Measurements from ENCODE around the gene GGNBP2.
"Not testable (repeated sequence)": the region's sequence is repeated elsewhere in the genome, so short reads cannot be mapped to it uniquely, and the experiment has no call there.

Gene GGNBP2, protein sequence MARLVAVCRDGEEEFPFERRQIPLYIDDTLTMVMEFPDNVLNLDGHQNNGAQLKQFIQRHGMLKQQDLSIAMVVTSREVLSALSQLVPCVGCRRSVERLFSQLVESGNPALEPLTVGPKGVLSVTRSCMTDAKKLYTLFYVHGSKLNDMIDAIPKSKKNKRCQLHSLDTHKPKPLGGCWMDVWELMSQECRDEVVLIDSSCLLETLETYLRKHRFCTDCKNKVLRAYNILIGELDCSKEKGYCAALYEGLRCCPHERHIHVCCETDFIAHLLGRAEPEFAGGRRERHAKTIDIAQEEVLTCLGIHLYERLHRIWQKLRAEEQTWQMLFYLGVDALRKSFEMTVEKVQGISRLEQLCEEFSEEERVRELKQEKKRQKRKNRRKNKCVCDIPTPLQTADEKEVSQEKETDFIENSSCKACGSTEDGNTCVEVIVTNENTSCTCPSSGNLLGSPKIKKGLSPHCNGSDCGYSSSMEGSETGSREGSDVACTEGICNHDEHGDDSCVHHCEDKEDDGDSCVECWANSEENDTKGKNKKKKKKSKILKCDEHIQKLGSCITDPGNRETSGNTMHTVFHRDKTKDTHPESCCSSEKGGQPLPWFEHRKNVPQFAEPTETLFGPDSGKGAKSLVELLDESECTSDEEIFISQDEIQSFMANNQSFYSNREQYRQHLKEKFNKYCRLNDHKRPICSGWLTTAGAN

DNA sequence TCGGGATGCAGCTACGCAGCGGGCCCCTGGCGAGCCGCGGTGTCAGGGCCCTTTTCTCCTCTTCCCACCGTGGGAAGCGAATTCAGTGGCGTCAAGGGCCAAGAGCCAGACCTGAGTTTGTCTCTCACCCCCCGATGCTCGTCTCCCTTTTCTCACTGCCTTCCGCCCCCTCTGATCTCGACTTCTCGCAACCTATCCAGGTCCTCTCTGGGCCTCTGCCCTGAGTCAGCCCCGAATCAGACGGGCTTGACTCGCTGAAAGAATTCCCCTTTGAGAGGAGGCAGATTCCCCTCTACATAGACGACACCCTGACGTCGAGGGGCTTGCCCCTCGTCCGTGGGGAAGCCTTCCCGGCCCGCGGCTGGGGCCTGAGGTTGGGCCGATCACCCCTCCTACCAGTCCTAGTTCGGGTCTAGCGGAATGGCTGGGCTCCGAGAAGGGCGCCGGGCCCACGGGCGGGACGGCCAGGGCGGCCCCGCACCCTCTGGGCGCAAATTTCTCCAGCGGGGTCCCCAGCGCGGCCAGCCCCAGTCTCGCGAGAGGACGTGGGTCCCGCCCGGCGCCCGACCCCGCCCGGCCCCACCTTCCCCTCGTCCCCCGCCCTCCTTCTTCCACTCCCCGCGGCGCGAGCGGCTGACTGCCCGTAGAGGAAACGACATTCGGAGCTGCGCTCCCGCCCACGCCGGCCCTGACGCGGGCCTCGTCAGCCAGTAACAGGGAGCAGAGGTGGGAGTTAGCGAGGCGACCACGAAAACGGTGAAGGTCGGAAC is at the start of gene GGNBP2:
Gene GGNBP2 (plus strand): TSS at position 613 of the 770 bp plus-strand sequence. CDS start 806 bp downstream, outside the sequence.
- DNase-seq (ENCODE audit: low read depth in 2 of 2) = peak; percentile 81 to 87

DNA sequence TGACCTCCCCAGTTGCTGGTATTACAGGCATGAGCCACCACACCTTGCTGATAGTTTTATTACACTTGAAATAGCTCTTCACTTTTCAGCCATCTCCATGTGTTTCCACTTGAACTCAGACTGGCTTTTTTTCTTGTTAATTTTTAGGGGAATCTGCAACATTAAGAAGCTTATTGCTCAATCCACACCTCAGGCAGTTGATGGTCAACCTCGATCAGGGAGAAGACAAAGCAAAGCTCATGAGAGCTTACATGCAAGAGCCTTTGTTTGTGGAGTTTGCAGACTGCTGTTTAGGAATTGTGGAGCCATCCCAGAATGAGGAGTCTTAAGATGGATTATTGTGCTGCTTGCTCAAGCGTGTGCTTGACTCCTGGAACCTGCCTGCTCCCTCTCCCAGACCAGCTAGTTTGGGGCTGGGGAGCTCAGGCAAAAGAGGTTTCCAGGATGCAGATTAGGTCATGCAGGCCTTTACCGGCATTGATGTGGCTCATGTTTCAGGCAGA is 49.6 kb upstream of the GGNBP2 start:
- DNase-seq (ENCODE audit: low read depth in 2 of 2) = no peak

DNA sequence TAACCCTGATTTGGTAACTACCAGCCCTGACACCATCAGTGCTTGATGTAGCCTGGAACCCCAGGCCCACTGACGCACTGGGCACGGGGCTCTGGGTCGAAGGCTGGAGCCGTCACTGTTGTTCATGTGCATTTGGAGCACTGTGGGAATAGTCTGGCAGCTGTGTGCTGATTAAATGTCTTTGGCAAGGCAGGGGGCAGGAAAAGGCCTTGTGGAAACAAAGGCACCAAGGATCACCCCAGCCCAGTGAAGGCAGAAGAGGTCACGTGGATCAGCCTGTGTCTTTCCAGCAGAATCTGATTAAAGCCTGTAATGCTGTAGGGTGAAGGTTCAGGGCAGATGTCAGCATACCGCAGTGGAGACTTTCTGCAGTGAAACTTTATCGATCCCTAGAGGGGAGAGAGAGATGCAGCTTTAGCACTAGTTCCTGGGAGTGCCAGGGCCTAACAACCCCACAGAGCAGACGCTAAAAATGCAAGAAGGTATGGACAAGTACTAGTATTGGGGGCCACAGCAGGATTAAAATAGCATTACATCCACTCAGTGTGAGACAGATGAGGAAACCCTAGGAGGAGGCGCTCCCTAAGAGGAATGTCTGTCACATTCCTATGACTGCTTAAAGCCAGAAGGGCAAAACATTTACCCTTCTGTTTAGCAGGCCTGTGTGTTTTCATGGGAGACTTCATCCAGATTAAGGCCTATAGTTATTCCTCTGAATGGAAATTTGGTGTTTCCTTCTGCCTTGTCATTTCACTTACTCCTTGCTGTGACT is 48.5 kb upstream of the GGNBP2 start:
- no peak for DNase-seq (ENCODE audit: low read depth in 2 of 2)

DNA sequence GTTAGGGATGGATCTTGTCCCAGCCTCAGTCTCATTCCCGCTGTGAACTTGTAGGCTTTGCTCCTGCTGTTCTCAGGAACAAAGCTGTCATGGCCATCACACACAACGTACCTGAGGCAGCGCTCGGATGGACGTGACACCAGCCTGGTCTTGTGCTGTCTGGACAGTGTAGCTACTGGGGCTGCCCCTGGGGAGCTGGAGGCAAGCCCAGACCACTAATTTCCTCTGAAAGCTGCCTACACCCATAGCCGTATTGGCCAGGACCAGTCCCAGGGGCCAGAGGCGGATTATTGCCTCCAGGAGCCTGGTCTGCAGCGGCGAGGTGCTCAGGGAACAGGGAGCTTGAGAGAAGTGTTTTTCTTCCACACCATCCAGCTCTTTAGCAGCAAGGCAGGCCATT is 46.6 kb upstream of the GGNBP2 start:
- no peak for DNase-seq (ENCODE audit: low read depth in 2 of 2)

DNA sequence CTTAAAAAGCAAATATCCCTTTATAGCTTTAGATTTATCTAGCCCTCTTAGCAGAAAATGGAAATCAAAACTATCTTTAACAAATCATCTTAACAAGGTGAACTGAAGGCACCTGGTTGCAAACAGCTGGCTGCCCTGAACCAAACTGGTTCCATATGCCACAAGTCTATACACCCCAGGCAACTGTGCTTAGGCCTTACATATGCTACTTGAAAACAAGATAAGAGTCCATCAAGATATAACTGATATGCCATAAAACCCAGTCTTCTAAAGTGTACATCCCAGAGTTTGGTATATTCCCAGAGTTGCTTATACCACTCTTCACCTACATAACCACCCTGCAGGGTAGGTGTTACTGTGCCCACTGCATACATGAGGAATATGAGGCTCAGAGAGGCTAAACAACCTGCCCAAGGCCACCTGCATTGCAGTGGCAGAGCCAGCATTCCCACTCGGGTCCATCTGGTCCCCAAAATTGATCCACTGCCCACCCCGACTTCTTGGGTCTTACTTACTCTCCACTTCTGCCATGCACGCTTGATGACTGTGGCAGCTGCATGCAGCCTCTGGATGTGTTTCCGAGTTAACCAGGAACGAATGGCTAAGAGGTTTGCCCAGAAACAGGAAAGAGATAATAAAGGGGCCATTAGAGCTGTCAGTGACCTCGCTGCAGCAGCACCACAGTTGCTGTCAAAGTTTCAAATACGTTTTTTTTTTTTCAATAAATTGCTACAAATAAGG is 46.0 kb upstream of the GGNBP2 start:
- no peak for DNase-seq (ENCODE audit: low read depth in 2 of 2)

- DNase-seq (ENCODE audit: low read depth in 2 of 2) = no peak
Observed at GRCh38 chr17:36500745-36501225, 43.9 kb upstream of the GGNBP2 start.

- DNase-seq (ENCODE audit: low read depth in 2 of 2) = no peak
Observed at GRCh38 chr17:36501351-36501750, 43.4 kb upstream of the GGNBP2 start.

DNA sequence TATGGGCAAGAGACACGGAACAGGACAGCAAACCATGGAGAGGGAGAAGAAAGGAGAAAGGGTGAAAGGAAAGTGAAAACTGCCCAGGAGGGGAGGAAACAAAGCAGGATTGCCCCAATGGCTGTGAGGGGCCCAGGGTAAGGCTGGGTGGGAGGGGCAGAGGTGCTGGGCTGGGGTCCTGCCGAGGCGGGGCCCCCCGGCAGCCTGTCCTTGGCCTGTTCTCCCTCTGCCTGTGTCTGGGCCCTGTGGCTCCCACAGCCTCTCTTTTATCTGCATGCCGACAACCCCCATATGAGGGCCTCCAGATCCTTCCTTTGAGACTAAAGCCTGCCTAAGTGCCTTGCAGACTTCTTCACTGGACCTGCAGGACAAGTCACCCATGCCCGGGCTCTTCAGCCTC is 42.8 kb upstream of the GGNBP2 start:
- no peak for DNase-seq (ENCODE audit: low read depth in 2 of 2)

DNA sequence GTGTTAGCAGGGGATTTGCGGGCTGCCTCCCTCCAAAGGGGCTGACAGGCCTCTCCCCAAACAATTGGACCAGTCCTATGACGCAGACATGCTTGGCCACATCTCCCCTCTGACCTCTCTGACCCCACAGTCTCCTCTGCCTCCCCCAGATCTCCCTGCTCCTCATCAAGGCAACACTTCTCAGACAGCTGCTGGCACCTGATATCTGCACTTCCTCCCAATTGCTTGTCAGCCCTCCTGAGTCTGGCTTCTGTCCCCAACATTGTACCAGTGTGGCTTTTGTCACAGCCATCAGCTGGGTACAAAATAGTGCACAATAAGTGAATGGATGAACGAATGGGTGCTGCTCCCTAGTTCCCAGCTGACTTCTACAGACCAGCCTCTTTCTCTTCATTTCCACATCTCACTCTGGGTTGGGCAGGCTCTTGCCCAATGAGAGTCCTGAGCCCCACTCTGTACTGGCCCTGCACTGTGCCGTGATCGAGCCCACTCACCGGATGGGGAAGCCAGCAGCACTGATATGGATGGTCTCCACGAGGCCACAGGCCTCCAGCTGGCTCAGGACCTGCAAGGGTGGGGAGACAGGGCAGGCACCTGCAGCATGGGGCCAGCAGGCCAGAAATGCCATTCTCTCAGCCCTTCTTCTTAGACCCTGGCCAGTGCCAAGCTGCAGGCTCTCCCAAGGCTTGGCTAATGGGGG is 41.1 kb upstream of the GGNBP2 start:
- no peak for DNase-seq (ENCODE audit: low read depth in 2 of 2)

GRCh38 chr17:36504156-36504545 is 40.6 kb upstream of the GGNBP2 start:
- DNase-seq (ENCODE audit: low read depth in 2 of 2) = no peak

DNA sequence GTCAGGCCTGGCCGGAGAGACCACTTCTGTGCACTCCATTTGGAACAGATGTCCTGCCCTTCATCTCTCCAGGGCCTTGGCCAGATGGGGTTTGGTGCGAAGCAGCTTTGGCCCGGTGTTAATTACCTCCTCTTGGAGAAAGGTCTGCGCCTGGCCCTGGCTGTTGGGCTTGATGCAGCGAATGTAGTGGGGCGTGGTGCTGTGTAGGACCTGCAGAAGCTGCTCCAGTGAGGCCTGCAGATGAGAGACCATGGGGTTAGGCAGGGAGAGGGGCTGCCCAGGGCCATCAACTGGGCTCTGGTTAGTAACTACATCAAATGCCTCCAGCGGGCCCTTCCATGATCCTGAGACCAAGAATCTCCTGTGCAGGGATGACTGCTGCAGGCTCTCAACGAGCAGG is 39.5 kb upstream of the GGNBP2 start:
- DNase-seq (ENCODE audit: low read depth in 2 of 2) = no peak

DNA sequence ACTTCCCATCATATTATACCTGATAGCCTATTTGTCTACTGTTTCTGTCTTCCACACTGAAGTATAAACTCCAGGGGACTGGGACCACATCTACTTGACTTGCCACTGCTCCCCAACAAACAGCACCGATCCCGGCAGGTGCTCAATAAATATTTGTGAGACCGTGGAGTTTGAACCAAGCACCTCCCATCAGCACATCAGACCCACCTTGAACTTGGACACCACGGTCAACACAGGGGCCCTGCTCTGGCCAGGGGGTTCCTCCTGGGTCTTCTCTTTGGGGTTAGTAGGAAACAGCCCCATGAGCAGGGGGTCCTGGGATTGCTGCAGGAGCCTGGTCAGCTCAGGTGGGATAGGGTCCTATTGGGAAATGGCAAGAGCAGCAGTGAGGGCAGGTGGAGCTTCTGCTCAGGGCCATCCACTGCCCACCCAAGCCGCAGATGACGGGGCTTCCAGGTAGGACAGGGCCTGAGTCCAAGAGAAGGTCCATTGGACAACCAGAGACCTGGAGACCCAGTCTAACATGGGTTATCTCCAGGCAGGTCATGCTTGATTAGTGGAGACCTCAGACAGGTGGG is 38.4 kb upstream of the GGNBP2 start:
- no peak for DNase-seq (ENCODE audit: low read depth in 2 of 2)

DNA sequence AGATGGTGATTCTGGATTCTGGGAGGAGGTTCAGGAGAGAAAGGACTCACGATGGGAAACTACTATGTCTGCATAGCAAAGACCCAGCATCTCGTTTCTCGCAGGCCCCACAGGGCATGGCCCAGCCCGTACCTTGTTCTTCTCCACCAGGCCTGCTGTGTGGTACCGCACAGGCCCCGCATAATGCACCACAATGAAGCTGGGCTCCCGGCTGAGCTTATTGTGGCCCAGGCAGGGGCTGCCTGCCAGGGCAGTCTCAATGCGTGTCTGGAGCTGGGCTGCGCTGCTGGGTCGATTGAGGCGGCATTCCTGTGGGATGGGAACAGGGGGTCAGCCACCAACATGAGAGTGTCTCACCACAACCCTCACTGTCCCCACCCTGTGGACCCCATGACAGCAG is 37.9 kb upstream of the GGNBP2 start:
- no peak for DNase-seq (ENCODE audit: low read depth in 2 of 2)

GRCh38 chr17:36507266-36507665 is 37.5 kb upstream of the GGNBP2 start:
- no peak for DNase-seq (ENCODE audit: low read depth in 2 of 2)

GRCh38 chr17:36508439-36508838 is 36.3 kb upstream of the GGNBP2 start:
- DNase-seq (ENCODE audit: low read depth in 2 of 2) = not testable (repeated sequence)

- DNase-seq (ENCODE audit: low read depth in 2 of 2) = no peak
Observed at GRCh38 chr17:36509272-36509985, 35.3 kb upstream of the GGNBP2 start.

- DNase-seq (ENCODE audit: low read depth in 2 of 2) = no peak
Observed at GRCh38 chr17:36510636-36511035, 34.1 kb upstream of the GGNBP2 start.

- no peak for DNase-seq (ENCODE audit: low read depth in 2 of 2)
Observed at GRCh38 chr17:36511216-36511615, 33.5 kb upstream of the GGNBP2 start.

GRCh38 chr17:36512641-36513040 is 32.1 kb upstream of the GGNBP2 start:
- no peak for DNase-seq (ENCODE audit: low read depth in 2 of 2)

Measured in stimulated activated CD4-positive, alpha-beta T cell treated with anti-CD3 and anti-CD28 coated beads, Interleukin-1b, Interleukin-23, amount 100 ng/mL, for 4 hours (primary cell).